Trophoblast cell (in vitro differentiated cells and primary cell): ENCODE results near the gene FAM107A.

Experiments used
- DNase-seq, 2 donors: peaks; one replicate each; pipeline ENCODE4 v3.0.0-alpha.2; 2016
- H2AFZ ChIP-seq: 2 replicates; pipeline ENCODE4 v1.6.1; 2013; ENCODE audit warnings: low read length, moderate library complexity, mild to moderate bottlenecking; ENCODE audit not compliant: insufficient read depth, poor library complexity
- H2AK5ac ChIP-seq: 2 replicates; pipeline ENCODE4 v1.6.1; 2013; ENCODE audit warnings: mild to moderate bottlenecking, low read length
- H2BK120ac ChIP-seq: 2 replicates; pipeline ENCODE4 v1.6.1; 2013; ENCODE audit warnings: low read length, mild to moderate bottlenecking, moderate library complexity; ENCODE audit not compliant: insufficient read depth, poor library complexity
- H2BK12ac ChIP-seq: 2 replicates; pipeline ENCODE4 v1.6.1; 2013; ENCODE audit warnings: mild to moderate bottlenecking, low read length, moderate library complexity
- H2BK5ac ChIP-seq: 2 replicates; pipeline ENCODE4 v1.6.1; 2013; ENCODE audit warnings: low read length, low read depth, moderate library complexity, mild to moderate bottlenecking; ENCODE audit not compliant: poor library complexity
- H3K14ac ChIP-seq: 2 replicates; pipeline ENCODE4 v1.6.1; 2013; ENCODE audit warnings: mild to moderate bottlenecking, low read length
- H3K18ac ChIP-seq: 2 replicates; pipeline ENCODE4 v1.6.1; 2013; ENCODE audit warnings: mild to moderate bottlenecking, low read length
- H3K23ac ChIP-seq: 2 replicates; pipeline ENCODE4 v1.6.1; 2013; ENCODE audit warnings: low read length
- H3K27ac ChIP-seq: 2 replicates; pipeline ENCODE4 v1.5.1; 2013; ENCODE audit warnings: low read depth, mild to moderate bottlenecking, inconsistent platforms, low read length, moderate library complexity
- H3K27me3 ChIP-seq: 2 replicates; pipeline ENCODE4 v1.6.1; 2013; ENCODE audit warnings: inconsistent platforms, mild to moderate bottlenecking, low read length, moderate library complexity; ENCODE audit not compliant: insufficient read depth
- H3K36me3 ChIP-seq, 2 experiments: 1 replicate in 1 of 2; 2 replicates in 1 of 2; pipeline ENCODE4 v1.6.1; 2013; ENCODE audit warnings: low read length in 2 of 2, mild to moderate bottlenecking in 2 of 2, moderate library complexity in 1 of 2; ENCODE audit not compliant: insufficient read depth in 2 of 2, control insufficient read depth in 1 of 2
- H3K4ac ChIP-seq: 2 replicates; pipeline ENCODE4 v1.6.1; 2013; ENCODE audit warnings: low read depth, mild to moderate bottlenecking, low read length, moderate library complexity
- H3K4me1 ChIP-seq, 2 experiments: 1 replicate in 1 of 2; 2 replicates in 1 of 2; pipeline ENCODE4 v1.6.1; 2013; ENCODE audit warnings: low read length in 2 of 2, mild to moderate bottlenecking in 2 of 2, moderate library complexity in 1 of 2; ENCODE audit not compliant: insufficient read depth in 2 of 2, control insufficient read depth in 1 of 2
- H3K4me2 ChIP-seq: 2 replicates; pipeline ENCODE4 v1.6.1; 2013; ENCODE audit warnings: inconsistent platforms, mild to moderate bottlenecking, low read length, moderate library complexity
- H3K4me3 ChIP-seq: 2 replicates; pipeline ENCODE4 v1.5.1; 2013; ENCODE audit warnings: mild to moderate bottlenecking, low read depth, low read length, inconsistent platforms
- H3K79me1 ChIP-seq: one replicate; pipeline ENCODE4 v1.6.1; 2013; ENCODE audit warnings: low read length
- H3K79me2 ChIP-seq: 2 replicates; pipeline ENCODE4 v1.6.1; 2013; ENCODE audit warnings: low read length, mild to moderate bottlenecking; ENCODE audit not compliant: control insufficient read depth, insufficient read depth, poor library complexity
- H3K9ac ChIP-seq: 2 replicates; pipeline ENCODE4 v1.6.1; 2013; ENCODE audit warnings: mild to moderate bottlenecking, low read length
- H3K9me3 ChIP-seq: 2 replicates; pipeline ENCODE4 v1.6.1; 2013; ENCODE audit warnings: low read depth, mild to moderate bottlenecking, control low read depth, inconsistent platforms, low read length; ENCODE audit not compliant: insufficient read depth
- H4K12ac ChIP-seq: 2 replicates; pipeline ENCODE4 v1.6.1; 2013; ENCODE audit warnings: low read depth, mild to moderate bottlenecking, low read length, moderate library complexity
- H4K8ac ChIP-seq: 2 replicates; pipeline ENCODE4 v1.6.1; 2013; ENCODE audit warnings: low read depth, mild to moderate bottlenecking, low read length, moderate library complexity
- H4K91ac ChIP-seq: one replicate; pipeline ENCODE4 v1.6.1; 2013; ENCODE audit warnings: low read depth, mild to moderate bottlenecking, low read length, moderate library complexity
- WGBS: extraction: QIAGEN DNeasy Blood & Tissue Kit; methylation state at CpG from one replicate; pipeline ENCODE4 v1.1.7; 2013; ENCODE audit warnings: missing lambda C conversion rate; ENCODE audit not compliant: insufficient read length, insufficient coverage; ENCODE audit errors: extremely low coverage; 5-methylcytosine and 5-hydroxymethylcytosine counted together

Gene FAM107A

DNA sequence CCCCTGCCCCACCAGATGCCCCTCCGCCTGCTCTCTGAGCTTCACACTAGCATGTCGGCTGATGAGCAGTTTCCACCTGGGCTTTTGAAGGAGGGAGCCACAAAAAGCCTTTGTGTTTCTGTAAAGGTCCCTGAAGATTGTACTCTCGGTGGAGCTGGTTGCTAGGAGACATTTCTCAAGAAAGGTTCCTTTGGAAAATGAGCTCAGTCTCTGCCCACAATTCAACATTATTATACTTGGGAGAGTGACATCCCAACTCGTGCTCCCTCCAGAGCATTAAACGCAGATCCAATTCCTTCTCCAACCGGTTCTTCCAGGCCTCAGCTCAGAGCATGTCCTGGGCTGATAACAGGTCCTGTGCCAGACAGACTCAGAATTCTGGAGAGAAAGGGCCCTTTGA is 26.8 kb upstream of the FAM107A start:
- no peak overlapping the region for H3K27ac ChIP-seq
- H3K79me1 ChIP-seq = no peaks in the 10 kb centered on the region
- H4K91ac ChIP-seq = no peak overlapping the region
- no peak overlapping the region for H3K9ac ChIP-seq
- no peak overlapping the region for H3K18ac ChIP-seq
- no CpG with 5 or more reads among the region's 6 CpGs for WGBS
- no peaks in the 10 kb centered on the region for H3K9me3 ChIP-seq
- H2AFZ ChIP-seq = no peak overlapping the region
- no peaks in the 10 kb centered on the region for H3K36me3 ChIP-seq
- H2BK120ac ChIP-seq = no peak overlapping the region
- H3K4ac ChIP-seq = no peak overlapping the region
- no peak overlapping the region for H3K4me3 ChIP-seq
- no peak overlapping the region for H3K14ac ChIP-seq
- H2BK5ac ChIP-seq = no peak overlapping the region
- H4K12ac ChIP-seq = no peak overlapping the region
- no peak overlapping the region for H3K4me2 ChIP-seq
- no peak overlapping the region for H2AK5ac ChIP-seq
- no peak overlapping the region for H2BK12ac ChIP-seq
- no peak for DNase-seq
- H3K27me3 ChIP-seq = no peaks in the 10 kb centered on the region
- no peak overlapping the region for H4K8ac ChIP-seq
- no peaks in the 10 kb centered on the region for H3K4me1 ChIP-seq
- H3K23ac ChIP-seq = no peak overlapping the region
- H3K79me2 ChIP-seq = no peaks in the 10 kb centered on the region

DNA sequence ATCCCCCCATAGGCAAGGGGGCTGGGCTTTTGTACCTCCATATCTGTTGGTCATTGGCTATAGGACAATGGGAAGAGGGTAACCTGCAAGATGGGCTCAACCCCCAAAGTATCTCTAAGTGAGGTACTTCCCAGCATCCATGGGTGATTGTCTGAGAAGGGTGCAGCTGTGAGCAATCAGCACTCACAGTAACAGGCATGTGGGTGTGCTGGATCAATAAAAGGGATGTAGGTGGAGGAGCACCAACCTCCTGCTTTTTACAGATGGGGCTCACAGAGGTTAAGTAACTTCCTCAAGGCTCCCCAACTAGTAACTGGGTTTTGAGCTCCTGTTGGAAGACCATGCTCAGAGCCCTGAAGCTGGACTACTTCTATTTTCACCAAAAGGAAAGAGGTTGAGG is 26.4 kb upstream of the FAM107A start:
- no peak overlapping the region for H3K27ac ChIP-seq
- H3K79me1 ChIP-seq = no peaks in the 10 kb centered on the region
- H3K9me3 ChIP-seq = no peaks in the 10 kb centered on the region
- no peak overlapping the region for H3K23ac ChIP-seq
- no peak overlapping the region for H2BK5ac ChIP-seq
- H4K91ac ChIP-seq = no peak overlapping the region
- H3K9ac ChIP-seq = no peak overlapping the region
- H3K4me3 ChIP-seq = no peak overlapping the region
- H4K12ac ChIP-seq = no peak overlapping the region
- H3K4ac ChIP-seq = no peak overlapping the region
- H3K27me3 ChIP-seq = no peaks in the 10 kb centered on the region
- H3K36me3 ChIP-seq = no peaks in the 10 kb centered on the region
- no peak overlapping the region for H4K8ac ChIP-seq
- H2BK12ac ChIP-seq = no peak overlapping the region
- DNase-seq = no peak
- H2BK120ac ChIP-seq = no peak overlapping the region
- no peak overlapping the region for H3K14ac ChIP-seq
- H3K18ac ChIP-seq = no peak overlapping the region
- no peak overlapping the region for H2AFZ ChIP-seq
- H3K4me2 ChIP-seq = no peak overlapping the region
- no peaks in the 10 kb centered on the region for H3K79me2 ChIP-seq
- H2AK5ac ChIP-seq = no peak overlapping the region
- H3K4me1 ChIP-seq = no peaks in the 10 kb centered on the region

DNA sequence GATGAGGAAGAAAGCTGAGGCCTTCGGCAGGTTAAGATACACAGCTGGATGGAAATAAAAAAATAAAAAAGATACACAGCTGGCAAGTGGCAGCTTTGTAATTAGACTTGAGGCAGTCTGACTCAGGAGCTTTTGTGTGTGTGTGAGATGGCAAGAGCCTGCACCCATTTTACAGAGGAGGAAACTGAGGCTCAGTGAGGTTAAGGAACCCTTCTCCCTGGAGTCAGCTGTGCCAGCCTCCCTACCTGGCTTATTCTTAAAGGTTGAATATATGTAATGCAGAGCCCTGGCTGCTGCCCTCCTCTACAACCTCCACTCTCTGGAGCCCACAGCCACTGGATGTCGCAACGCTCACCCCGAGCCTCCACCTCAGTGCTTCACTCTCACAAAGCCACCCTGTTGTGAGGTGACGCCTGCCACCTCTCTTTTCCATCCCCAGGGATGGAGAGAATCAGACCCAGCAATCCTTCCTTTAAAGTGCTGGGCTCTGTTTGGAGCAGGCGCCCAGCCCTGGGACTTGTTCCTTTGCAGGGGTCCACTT is 20.6 kb upstream of the FAM107A start:
- Histone ChIP-seq H4K8ac (no peak overlapping the region), H3K18ac (no peak overlapping the region)
- WGBS = no CpG with 5 or more reads among the region's 6 CpGs

DNA sequence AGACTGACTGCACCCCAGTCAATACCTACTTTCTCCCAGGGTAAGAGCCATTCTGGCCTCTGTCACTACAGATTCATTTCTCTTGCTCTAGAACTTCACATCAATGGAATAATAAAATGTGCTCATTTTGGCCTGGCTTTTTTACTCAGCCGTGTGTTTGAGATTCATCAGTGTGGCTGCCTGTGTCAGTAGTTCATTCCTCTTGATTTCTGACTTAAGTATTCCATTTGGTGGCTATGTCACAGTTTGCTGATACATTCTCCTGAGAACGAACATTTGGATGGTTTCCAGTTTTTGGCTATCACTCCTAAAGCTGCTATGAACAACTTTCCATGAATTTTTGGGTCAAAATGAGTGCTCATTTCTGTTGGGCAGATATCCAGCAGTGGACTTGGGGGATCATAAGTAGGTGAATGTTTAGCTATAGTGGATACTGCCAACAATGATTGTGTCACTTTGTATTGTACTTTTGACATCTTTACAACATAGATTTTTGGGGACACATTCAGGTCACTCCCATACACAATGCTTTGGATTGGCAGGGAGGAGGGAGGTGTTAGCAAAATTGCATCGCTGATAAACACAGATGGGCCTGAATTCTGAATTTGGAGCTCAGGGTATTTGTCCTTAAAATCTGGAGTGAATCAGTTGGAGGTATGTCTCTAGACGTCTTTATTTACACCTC is 19.8 kb upstream of the FAM107A start:
- Histone ChIP-seq H3K27ac (no peak overlapping the region), H3K9ac (no peak overlapping the region), H2BK120ac (no peak overlapping the region), H3K14ac (no peak overlapping the region), H3K4me1 (no peaks in the 10 kb centered on the region), H3K18ac (no peak overlapping the region), H3K23ac (no peak overlapping the region), H3K79me1 (no peaks in the 10 kb centered on the region), H3K4me2 (no peak overlapping the region), H2BK5ac (no peak overlapping the region), H2AFZ (no peak overlapping the region), H4K8ac (no peak overlapping the region), H4K12ac (no peak overlapping the region), H3K27me3 (no peaks in the 10 kb centered on the region), H3K4me3 (no peak overlapping the region), H3K79me2 (no peaks in the 10 kb centered on the region), H3K9me3 (peaks cover 1% of the 10 kb centered on the region), H3K36me3 (no peaks in the 10 kb centered on the region), H2AK5ac (no peak overlapping the region), H4K91ac (no peak overlapping the region), H3K4ac (no peak overlapping the region), H2BK12ac (no peak overlapping the region)
- no peak for DNase-seq
- no CpG with 5 or more reads among the region's 4 CpGs for WGBS

More for the DNA sequence above, 20.6 kb upstream of the FAM107A start:
- Histone ChIP-seq H2AK5ac (no peak overlapping the region), H4K12ac (no peak overlapping the region), H3K4me2 (no peak overlapping the region), H4K91ac (no peak overlapping the region), H3K14ac (no peak overlapping the region), H3K36me3 (no peaks in the 10 kb centered on the region), H3K27ac (no peak overlapping the region), H3K4me3 (no peak overlapping the region), H3K4ac (no peak overlapping the region), H3K79me2 (no peaks in the 10 kb centered on the region), H2BK5ac (no peak overlapping the region), H2BK120ac (no peak overlapping the region), H3K27me3 (no peaks in the 10 kb centered on the region), H2BK12ac (no peak overlapping the region), H3K9ac (no peak overlapping the region), H3K23ac (no peak overlapping the region), H3K9me3 (peaks cover 1% of the 10 kb centered on the region), H3K4me1 (no peaks in the 10 kb centered on the region), H2AFZ (no peak overlapping the region), H3K79me1 (no peaks in the 10 kb centered on the region)
- no peak for DNase-seq
